Measurements from ENCODE around the gene CDH4.

Gene CDH4

DNA sequence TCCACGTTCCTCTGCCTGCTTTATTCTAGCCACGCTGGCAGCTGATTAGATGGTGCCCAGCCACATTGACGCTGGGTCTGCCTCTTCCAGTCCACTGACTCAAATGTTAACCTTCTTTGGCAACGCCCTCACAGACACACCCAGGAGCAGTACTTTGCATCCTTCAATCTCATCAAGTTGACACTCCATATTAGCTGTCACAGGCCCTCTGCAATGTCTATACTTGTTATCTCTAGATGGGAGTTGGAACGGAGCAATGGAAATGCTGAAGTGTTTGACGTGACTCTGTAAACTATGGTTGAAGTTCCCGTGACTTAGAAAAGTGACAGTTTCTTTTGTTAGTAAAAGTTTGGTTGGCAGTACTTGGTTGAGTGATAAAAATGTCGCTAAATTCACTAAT, 291.0 kb downstream of the CDH4 start:
- no peak for DNase-seq

DNA sequence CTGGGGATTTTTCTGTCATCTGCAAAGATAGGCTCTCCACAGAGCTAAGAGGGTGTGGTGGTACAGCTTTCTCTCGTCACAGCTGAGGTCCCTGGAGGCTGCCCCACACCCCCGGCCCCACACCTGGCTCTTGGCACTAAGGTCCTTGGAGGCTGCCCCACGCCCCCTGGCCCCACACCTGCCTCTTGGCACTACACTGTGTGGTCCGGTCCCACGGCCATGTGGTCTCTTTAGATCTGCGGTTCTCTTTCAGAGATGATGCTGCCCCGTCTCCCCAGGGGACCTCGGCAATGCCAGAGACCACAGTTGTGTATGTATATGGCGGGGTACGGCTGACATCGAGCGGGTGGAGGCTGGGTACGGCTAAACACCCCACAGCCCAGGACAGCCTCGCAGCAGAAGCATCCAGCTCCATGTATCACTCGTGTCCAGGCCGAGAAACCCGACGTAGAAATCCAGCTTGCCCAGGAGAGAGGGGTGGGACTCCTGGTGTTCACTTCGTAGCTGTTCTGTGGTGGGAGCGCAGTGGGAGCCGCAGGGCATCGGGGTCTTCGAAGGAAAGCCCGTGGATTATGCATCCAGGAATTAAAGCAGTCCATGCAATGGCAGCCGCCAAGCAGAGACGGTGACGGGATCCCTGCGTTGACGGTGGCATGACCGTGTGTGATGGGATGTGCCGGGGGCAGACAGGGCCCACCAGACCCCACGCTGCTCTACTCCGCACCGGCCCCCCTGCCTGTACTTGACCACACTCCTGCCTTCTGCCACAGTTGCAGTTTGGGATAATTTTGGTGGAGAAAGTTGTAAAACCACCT, 292.1 kb downstream of the CDH4 start:
- no peak for DNase-seq

- DNase-seq, result no peak
Measured at GRCh38 chr20:61544910-61545889, 293.1 kb downstream of the CDH4 start.

GRCh38 chr20:61546641-61547040, 294.6 kb downstream of the CDH4 start:
- DNase-seq, result no peak

DNA sequence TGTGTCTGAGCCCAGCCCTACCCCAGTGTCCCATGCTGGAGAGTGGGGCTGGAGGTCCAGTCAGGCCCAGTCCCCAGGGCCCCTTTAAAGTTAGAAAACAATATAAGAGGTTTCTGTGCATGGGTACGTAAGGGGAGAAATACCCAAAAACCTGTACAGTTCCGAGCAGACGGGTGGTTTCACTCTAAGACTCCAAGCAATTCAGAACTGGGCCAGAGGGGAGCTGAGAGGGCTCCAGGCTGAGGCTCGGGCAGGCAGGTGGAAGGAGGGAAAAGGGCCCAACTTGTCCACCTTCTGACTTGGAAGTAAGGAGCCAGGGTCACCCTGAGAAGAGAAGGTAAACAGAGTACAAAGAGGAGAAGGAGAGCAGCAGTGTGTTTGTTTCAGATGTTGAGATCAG, 296.0 kb downstream of the CDH4 start:
- no peak for DNase-seq

DNA sequence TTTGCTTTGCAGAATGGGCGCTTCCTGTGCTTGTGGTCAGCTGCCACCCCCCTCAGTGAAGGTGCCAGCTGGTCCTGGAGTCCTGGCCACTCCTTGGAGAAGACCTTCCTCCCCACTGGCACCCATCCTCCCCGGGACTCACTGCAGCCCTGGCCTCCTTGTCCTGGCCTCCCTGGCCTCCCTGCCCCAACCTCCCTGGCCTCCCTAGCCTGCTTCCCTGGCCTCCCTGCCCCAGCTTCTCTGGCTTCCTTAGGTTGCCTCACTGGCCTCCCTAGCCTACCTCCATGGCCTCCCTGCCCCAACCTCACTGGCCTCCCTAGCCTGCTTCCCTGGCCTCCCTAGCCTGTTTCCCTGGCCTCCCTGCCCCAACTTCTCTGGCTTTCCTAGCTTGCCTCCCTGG, 297.8 kb downstream of the CDH4 start:
- DNase-seq, result no peak

DNA sequence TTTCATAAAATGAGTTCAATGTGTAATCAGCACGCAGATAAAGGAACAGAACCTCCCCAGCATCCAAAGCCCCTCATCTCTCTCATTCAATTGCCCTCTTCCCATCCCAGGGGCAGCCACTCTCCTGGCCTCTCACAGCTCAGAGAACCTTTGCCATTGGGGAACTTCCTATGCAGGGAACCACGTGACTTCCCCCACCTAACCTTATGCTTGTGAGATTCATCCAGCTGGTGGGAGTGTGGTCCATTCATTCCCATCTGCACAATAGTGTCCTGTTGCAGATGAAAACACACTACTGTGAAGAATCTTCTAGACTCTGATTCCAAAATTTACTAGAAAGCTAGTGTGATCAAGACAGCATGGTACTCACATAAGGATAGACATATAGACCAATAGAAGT, 299.3 kb downstream of the CDH4 start:
- no peak for DNase-seq

- no peak for DNase-seq
Measured at GRCh38 chr20:61554617-61555016, 302.6 kb downstream of the CDH4 start.

- no peak for DNase-seq
Measured at GRCh38 chr20:61555566-61555965, 303.5 kb downstream of the CDH4 start.

- no peak for DNase-seq
Measured at GRCh38 chr20:61556111-61556510, 304.1 kb downstream of the CDH4 start.

GRCh38 chr20:61556673-61557072, 304.6 kb downstream of the CDH4 start:
- DNase-seq, result no peak

GRCh38 chr20:61557621-61558020, 305.6 kb downstream of the CDH4 start:
- no peak for DNase-seq

DNA sequence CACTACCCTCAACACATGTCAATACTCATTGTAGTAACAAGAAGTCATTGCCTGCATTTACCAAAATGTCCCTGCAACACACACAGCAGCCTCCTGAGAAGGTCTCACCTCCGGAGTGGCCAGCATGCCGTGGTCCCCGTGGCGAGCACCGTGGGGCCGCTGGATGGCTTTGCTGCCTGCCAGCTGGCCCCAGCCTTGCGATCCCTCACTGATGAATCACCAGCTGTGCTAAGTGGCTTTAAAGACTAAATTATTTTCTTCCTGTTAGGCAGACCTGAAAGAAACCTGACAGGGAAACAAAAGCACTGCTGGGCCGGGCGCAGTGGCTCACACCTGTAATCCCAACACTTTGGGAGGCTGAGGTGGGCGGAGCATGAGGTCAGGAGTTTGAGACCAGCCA, 306.7 kb downstream of the CDH4 start:
- DNase-seq, result no peak

DNA sequence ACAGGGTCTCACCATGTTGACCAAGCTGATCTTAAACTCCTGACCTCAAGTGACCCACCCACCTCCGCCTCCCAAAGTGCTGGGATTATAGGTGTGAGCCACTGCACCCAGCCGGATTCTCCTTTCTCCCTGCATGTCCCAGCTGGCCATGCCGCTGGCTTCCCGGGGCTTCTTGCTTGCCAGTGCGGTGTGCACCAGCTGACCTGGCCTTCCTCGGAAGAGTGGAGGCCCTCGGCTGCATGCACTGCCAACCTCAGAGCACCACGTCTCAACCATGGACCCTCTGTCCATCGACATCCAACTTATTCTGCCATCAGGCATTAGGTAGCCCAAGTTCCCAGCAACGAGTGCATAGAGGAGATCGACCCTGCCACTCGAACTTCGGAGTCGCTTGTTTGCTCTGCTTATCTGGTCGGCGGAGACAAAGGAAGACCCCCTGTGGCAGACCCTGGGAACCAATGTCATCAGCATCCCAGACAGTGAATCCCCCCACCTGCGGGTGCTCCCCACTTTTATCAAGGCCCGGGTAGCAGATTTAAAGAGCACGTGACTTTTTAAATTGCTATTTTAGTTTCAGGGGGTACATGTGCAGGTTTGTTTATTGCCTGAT, 307.8 kb downstream of the CDH4 start:
- no peak for DNase-seq

GRCh38 chr20:61560361-61560853, 308.3 kb downstream of the CDH4 start:
- no peak for DNase-seq

GRCh38 chr20:61561111-61561830, 309.2 kb downstream of the CDH4 start:
- no peak for DNase-seq

GRCh38 chr20:61562491-61562890, 310.4 kb downstream of the CDH4 start:
- DNase-seq, result no peak

GRCh38 chr20:61562897-61563504, 310.9 kb downstream of the CDH4 start:
- no peak for DNase-seq

DNA sequence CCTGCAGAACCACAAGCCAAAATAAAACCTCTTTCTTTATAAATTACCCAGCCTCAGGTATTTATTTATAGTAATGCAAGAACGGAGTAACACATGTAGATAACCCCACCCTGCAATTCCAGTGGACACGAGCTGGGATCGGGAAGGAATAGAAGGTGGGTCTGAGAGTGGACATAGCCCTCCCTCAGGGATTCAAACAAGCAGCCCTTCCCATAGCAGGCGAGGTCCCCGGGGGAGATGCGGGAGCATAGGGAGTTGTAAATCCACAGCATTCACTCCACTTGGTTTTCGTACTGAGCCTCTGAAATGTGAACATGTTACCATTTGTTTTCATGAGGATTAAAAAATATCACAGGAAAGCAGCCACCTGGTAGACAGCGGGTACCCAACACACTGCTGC, 312.6 kb downstream of the CDH4 start:
- no peak for DNase-seq

- no peak for DNase-seq
Measured at GRCh38 chr20:61565791-61566190, 313.7 kb downstream of the CDH4 start.

DNA sequence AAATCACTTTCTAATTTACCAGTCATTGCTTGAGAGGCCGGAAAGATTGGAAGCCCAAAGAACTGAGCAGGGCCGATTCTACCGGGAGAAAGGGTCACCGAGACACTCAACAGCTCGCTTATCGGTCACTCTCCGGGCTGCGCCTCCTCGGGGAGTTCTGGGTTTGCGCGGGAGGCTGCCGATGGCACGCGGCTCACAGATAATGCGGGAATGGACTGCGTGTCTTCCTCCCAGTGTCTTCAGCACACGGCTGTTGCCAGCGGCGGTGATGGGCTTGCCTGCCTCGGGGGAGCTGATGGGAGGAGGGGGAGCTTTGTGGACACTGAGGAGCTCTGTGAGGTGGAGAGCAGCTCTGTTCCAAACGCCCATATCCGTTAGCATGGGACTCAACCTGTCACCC, 314.6 kb downstream of the CDH4 start:
- no peak for DNase-seq

- no peak for DNase-seq
Measured at GRCh38 chr20:61567204-61567603, 315.1 kb downstream of the CDH4 start.
